HL-60/S4 treated with retinoic acid at 250 ng/mL for 4 days and 3 days (cell line): ENCODE data around the gene SERPINB6.

ENCODE experiments used
- in situ Hi-C: fragments of 300-500 bp; cut with MboI; formaldehyde crosslinking; loops from 2 replicates; pipeline ENCODE4 v1.7.0; 2022; ENCODE audit warnings: low sequenced_read_pairs

SERPINB6 gene

GRCh38 chr6:2961506-2961905, 9.9 kb downstream of the SERPINB6 start:
- in situ Hi-C loops = no loop called here

- in situ Hi-C loops = no loop called here
Measured at GRCh38 chr6:2960935-2961334, 10.4 kb downstream of the SERPINB6 start.

- in situ Hi-C loops = no loop called here
Measured at GRCh38 chr6:2959909-2960719, 11.3 kb downstream of the SERPINB6 start.

- in situ Hi-C loops = no loop called here
Measured at GRCh38 chr6:2958776-2959175, 12.6 kb downstream of the SERPINB6 start.

GRCh38 chr6:2958331-2958711, 13.0 kb downstream of the SERPINB6 start:
- in situ Hi-C loops = no loop called here

GRCh38 chr6:2957696-2958330, 13.6 kb downstream of the SERPINB6 start:
- in situ Hi-C loops = no loop called here

GRCh38 chr6:2956930-2957685, 14.3 kb downstream of the SERPINB6 start:
- in situ Hi-C loops = no loop called here

GRCh38 chr6:2953098-2953497, 18.3 kb downstream of the SERPINB6 start:
- in situ Hi-C loops = no loop called here

- in situ Hi-C loops = no loop called here
Measured at GRCh38 chr6:2952557-2953095, 18.7 kb downstream of the SERPINB6 start.

GRCh38 chr6:2951728-2952127, 19.6 kb downstream of the SERPINB6 start:
- in situ Hi-C loops = no loop called here

GRCh38 chr6:2950713-2951112, 20.7 kb downstream of the SERPINB6 start:
- in situ Hi-C loops = no loop called here

GRCh38 chr6:2949536-2950083, 21.8 kb downstream of the SERPINB6 start:
- in situ Hi-C loops = loop anchor here (25.0 kb wide), 1 partner anchor 1362 kb away; no protein-coding TSS in a partner anchor

- in situ Hi-C loops = loop anchor here (25.0 kb wide), 1 partner anchor 1362 kb away; no protein-coding TSS in a partner anchor
Measured at GRCh38 chr6:2949121-2949520, 22.2 kb downstream of the SERPINB6 start.

GRCh38 chr6:2948228-2949025, 22.9 kb downstream of the SERPINB6 start:
- in situ Hi-C loops = loop anchor here (25.0 kb wide), 1 partner anchor 1361 kb away; no protein-coding TSS in a partner anchor

GRCh38 chr6:2947445-2947844, 23.9 kb downstream of the SERPINB6 start:
- in situ Hi-C loops = loop anchor here (25.0 kb wide), 1 partner anchor 1360 kb away; no protein-coding TSS in a partner anchor

GRCh38 chr6:2945153-2945452, 26.3 kb downstream of the SERPINB6 start:
- in situ Hi-C loops = loop anchor here (25.0 kb wide), 1 partner anchor 1358 kb away; no protein-coding TSS in a partner anchor

- in situ Hi-C loops = loop anchor here (25.0 kb wide), 1 partner anchor 1357 kb away; no protein-coding TSS in a partner anchor
Measured at GRCh38 chr6:2944405-2945152, 26.8 kb downstream of the SERPINB6 start.

GRCh38 chr6:2943564-2943955, 27.8 kb downstream of the SERPINB6 start:
- in situ Hi-C loops = loop anchor here (25.0 kb wide), 1 partner anchor 1356 kb away; no protein-coding TSS in a partner anchor

- in situ Hi-C loops = loop anchor here (25.0 kb wide), 1 partner anchor 1356 kb away; no protein-coding TSS in a partner anchor
Measured at GRCh38 chr6:2942914-2943563, 28.3 kb downstream of the SERPINB6 start.
